Activated T-helper 2 cell treated with anti-CD3 and anti-CD28 coated beads, Interferon-gamma antibody, Interleukin-2, Interleukin-4, amounts not matched to agents 10 μg/mL and 5 μg/mL and 100 μg/mL, durations not matched to agents 14 hours and 24 hours and 36 hours (primary cell): ENCODE data around the gene CITED2. TPM values are rescaled to one million over a fixed set of nuclear protein-coding genes. Genes with fewer than 3 reads are reported as not detected.

Source experiments
- DNase-seq: peaks from one replicate; pipeline ENCODE4 v3.0.0; 2021; ENCODE audit warnings: low spot score
- H3K27ac Mint-ChIP-seq: one replicate; pipeline ENCODE4 v1.8.0; 2021; ENCODE audit warnings: mixed read lengths
- H3K27me3 Mint-ChIP-seq: one replicate; pipeline ENCODE4 v1.8.0; 2021; ENCODE audit warnings: low read depth, mixed read lengths
- H3K36me3 Mint-ChIP-seq: one replicate; pipeline ENCODE4 v1.8.0; 2021; ENCODE audit warnings: low read depth, mixed read lengths
- H3K4me1 Mint-ChIP-seq: one replicate; pipeline ENCODE4 v1.8.0; 2021; ENCODE audit warnings: low read depth, mixed read lengths
- H3K4me3 Mint-ChIP-seq: one replicate; pipeline ENCODE4 v1.8.0; 2021; ENCODE audit warnings: low read depth, mild to moderate bottlenecking, moderate library complexity, mixed read lengths
- H3K9me3 Mint-ChIP-seq: one replicate; pipeline ENCODE4 v1.8.0; 2021; ENCODE audit warnings: mixed read lengths
- intact Hi-C: fragments of 100-400 bp; cut with micrococcal nuclease; formaldehyde crosslinking; loops from one replicate; pipeline ENCODE4 v1.15.1; 2023
- total RNA-seq: library from RNA; stranded (reverse); gene quantifications from 2 replicates; pipeline ENCODE4 v1.2.3, GENCODE V29; 2022

Gene CITED2
- total RNA-seq, 1 donor from 2014 or later: 43.6 TPM

GRCh38 chr6:139378226-139378625, 3.8 kb upstream of the CITED2 start:
- no peak overlapping the region for H3K4me3 Mint-ChIP-seq
- intact Hi-C loops: loop anchor here (5.0 to 10.0 kb wide), 3 partner anchors 64 to 1207 kb away; no protein-coding TSS in a partner anchor
- H3K27ac Mint-ChIP-seq: no peak overlapping the region

GRCh38 chr6:139376604-139377218, 2.3 kb upstream of the CITED2 start:
- no peak for DNase-seq
- peaks cover 23% of the 10 kb centered on the region for H3K36me3 Mint-ChIP-seq

More at GRCh38 chr6:139378226-139378625, 3.8 kb upstream of the CITED2 start:
- Mint-ChIP-seq H3K27me3 (peaks cover 12% of the 10 kb centered on the region), H3K36me3 (peaks cover 12% of the 10 kb centered on the region), H3K9me3 (no peaks in the 10 kb centered on the region), H3K4me1 (peaks cover 25% of the 10 kb centered on the region)
- no peak for DNase-seq

GRCh38 chr6:139376017-139376330, 1.5 kb upstream of the CITED2 start:
- intact Hi-C loops: loop anchor here (5.0 to 10.0 kb wide), 3 partner anchors 66 to 1209 kb away; no protein-coding TSS in a partner anchor
- Mint-ChIP-seq H3K27me3 (peaks cover 3% of the 10 kb centered on the region), H3K9me3 (no peaks in the 10 kb centered on the region), H3K4me1 (peaks cover 38% of the 10 kb centered on the region), H3K27ac (peak overlapping the region; percentile 98), H3K4me3 (peak overlapping the region; percentile 92), H3K36me3 (peaks cover 30% of the 10 kb centered on the region)
- no peak for DNase-seq

More at GRCh38 chr6:139376604-139377218, 2.3 kb upstream of the CITED2 start:
- Mint-ChIP-seq H3K4me3 (peak overlapping the region; percentile 92), H3K27ac (no peak overlapping the region), H3K9me3 (no peaks in the 10 kb centered on the region), H3K27me3 (peaks cover 4% of the 10 kb centered on the region), H3K4me1 (peaks cover 32% of the 10 kb centered on the region)
- intact Hi-C loops: loop anchor here (5.0 to 10.0 kb wide), 3 partner anchors 66 to 1208 kb away; no protein-coding TSS in a partner anchor

DNA sequence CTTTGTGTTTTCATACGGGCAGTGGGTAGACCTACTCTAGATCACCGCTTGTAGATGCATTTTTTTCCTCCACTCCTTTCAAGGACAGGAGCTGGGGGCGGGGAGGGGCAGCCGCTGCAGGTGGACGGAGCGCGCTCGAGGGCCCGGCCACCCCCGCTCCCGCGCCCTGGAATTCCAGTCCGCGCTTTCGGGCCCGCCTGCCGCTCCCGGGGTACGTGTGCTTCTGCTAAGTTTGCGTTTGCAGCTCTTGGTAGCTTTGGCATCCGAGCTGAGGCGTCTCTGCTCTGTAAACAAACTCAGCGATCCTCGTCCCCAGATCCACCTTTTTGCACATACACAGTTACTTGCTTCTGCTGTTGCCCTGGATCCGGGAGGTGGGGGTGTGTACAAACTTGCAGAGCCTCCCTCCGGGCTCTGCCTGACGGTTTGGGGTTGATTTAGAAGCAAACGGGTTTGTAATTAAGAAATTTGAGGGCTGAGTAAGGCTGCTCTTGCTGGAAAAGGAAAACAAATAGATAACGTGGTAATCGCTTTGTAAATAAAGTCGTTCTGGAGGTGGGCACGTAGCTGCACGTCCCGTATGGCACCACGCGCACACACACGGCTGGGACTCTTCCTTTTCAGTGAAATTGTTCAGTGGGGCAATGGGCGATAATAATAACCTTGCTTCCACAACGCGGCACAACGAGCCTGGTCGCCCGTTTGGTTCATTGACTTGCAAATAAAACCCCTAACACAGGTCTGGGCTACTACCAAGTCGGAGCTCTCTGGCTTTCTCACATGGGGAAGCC, 973 bp upstream of the CITED2 start:
- Mint-ChIP-seq H3K27me3 (no peaks in the 10 kb centered on the region), H3K4me1 (peaks cover 40% of the 10 kb centered on the region), H3K27ac (peak overlapping the region; percentile 98), H3K36me3 (peaks cover 33% of the 10 kb centered on the region), H3K4me3 (peak overlapping the region; percentile 92), H3K9me3 (no peaks in the 10 kb centered on the region)
- DNase-seq: peak; percentile 83
- intact Hi-C loops: loop anchor here (1.0 to 10.0 kb wide), 9 partner anchors 67 to 1209 kb away; partner anchors contain the start of gene ABRACL

DNA sequence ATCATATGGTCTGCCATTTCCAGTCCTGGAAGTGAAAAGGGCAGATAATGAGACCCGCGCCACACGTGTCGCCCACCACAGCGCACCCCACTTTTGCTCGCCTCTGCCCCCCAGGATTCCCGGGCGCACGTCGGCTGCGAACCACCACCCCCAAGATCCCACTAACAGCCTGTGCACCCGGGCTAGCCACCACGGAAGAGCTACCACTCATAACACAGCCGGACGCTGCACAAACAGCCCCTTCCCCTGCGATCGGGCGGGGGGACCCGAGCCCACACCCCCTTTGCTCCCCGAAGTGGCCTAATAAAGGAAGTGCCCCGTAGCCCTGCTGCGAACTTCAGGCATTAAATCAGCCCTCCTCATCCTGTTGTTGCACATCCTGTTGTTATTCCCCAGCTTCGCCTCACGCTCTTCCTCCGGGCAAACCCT, 506 bp downstream of the CITED2 start:
- H3K27ac Mint-ChIP-seq: peak overlapping the region; percentile 98
- peak overlapping the region; percentile 97 for H3K4me3 Mint-ChIP-seq
- H3K36me3 Mint-ChIP-seq: peaks cover 37% of the 10 kb centered on the region
- intact Hi-C loops: loop anchor here (1.0 to 10.0 kb wide), 10 partner anchors 81 to 1548 kb away; no protein-coding TSS in a partner anchor
- no peaks in the 10 kb centered on the region for H3K9me3 Mint-ChIP-seq
- H3K27me3 Mint-ChIP-seq: no peaks in the 10 kb centered on the region
- DNase-seq: no peak
- peaks cover 45% of the 10 kb centered on the region for H3K4me1 Mint-ChIP-seq

GRCh38 chr6:139373154-139373927, 1.1 kb downstream of the CITED2 start:
- intact Hi-C loops: loop anchor here (5.0 to 10.0 kb wide), 4 partner anchors 394 to 1549 kb away; no protein-coding TSS in a partner anchor
- Mint-ChIP-seq H3K36me3 (peaks cover 37% of the 10 kb centered on the region), H3K27ac (peak overlapping the region; percentile 98)

DNA sequence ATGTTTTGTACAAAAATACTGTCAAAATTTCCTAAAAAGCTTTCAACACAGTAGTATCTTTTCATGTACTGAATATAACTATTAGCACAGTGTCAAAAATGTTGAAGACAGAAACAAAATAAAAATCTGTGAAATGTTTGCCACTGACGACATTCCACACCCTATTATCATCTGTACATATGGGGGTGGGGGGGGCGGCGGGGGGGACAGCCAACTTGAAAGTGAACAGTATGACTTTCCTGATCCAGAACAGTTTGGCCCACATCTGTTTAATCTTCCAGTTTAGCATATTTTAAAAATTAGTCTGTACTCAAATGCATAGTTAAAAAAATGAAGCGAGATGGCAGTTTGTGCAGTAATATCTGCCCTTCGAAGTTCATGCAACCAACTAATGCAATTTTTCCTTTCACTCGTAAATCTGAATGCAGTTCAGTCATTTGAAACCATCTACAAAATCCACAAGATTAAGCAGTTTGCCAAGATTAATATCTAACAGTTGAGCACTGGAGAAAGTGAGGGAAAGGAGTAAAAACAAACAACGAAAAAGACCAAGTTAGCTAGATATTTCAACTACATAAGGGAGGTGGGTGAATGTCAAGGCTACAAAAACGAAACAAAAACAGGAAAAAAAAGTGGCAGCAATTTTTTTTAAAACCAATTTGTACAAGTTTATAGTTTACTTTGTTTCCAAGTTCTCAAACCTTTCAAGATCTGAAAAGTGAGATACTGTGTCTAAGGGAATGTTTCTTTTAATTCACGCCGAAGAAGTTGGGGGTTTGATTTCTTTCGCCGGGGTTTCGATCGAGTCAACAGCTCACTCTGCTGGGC, 1.9 kb downstream of the CITED2 start:
- intact Hi-C loops: loop anchor here (5.0 to 10.0 kb wide), 4 partner anchors 395 to 1550 kb away; no protein-coding TSS in a partner anchor
- H3K27ac Mint-ChIP-seq: peak overlapping the region; percentile 95
- peaks cover 37% of the 10 kb centered on the region for H3K36me3 Mint-ChIP-seq
- H3K4me3 Mint-ChIP-seq: peak overlapping the region; percentile 97
- no peaks in the 10 kb centered on the region for H3K27me3 Mint-ChIP-seq
- peaks cover 45% of the 10 kb centered on the region for H3K4me1 Mint-ChIP-seq
- DNase-seq: no peak
- no peaks in the 10 kb centered on the region for H3K9me3 Mint-ChIP-seq

More at GRCh38 chr6:139373154-139373927, 1.1 kb downstream of the CITED2 start:
- Mint-ChIP-seq H3K9me3 (no peaks in the 10 kb centered on the region), H3K4me1 (peaks cover 41% of the 10 kb centered on the region), H3K27me3 (no peaks in the 10 kb centered on the region), H3K4me3 (peak overlapping the region; percentile 97)
- peak; percentile 69 for DNase-seq

- no peaks in the 10 kb centered on the region for H3K9me3 Mint-ChIP-seq
- DNase-seq: no peak
- intact Hi-C loops: loop anchor here (5.0 to 10.0 kb wide), 4 partner anchors 396 to 1551 kb away; no protein-coding TSS in a partner anchor
- H3K27ac Mint-ChIP-seq: no peak overlapping the region
- H3K4me1 Mint-ChIP-seq: peaks cover 43% of the 10 kb centered on the region
- H3K4me3 Mint-ChIP-seq: peak overlapping the region; percentile 52
- H3K27me3 Mint-ChIP-seq: no peaks in the 10 kb centered on the region
- peaks cover 37% of the 10 kb centered on the region for H3K36me3 Mint-ChIP-seq
Observed at GRCh38 chr6:139371421-139372203, 2.8 kb downstream of the CITED2 start.

DNA sequence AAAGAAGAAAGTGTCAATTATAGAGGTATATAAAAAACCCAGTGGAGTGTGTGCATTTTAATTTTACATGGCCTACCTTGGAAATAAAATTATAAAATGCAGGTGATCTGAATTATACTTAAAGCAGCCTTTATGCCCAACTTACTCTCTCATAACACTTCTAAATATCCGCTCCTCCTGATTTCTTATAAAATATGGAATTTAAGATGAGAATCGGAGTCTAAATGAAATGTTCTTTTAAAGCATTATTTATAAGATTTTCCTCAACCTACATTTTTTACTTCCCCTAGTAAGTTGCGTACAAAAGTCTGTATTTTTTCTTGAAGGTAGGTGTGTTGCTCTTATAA, 3.5 kb downstream of the CITED2 start:
- Mint-ChIP-seq H3K9me3 (no peaks in the 10 kb centered on the region), H3K36me3 (peaks cover 37% of the 10 kb centered on the region), H3K27ac (no peak overlapping the region), H3K27me3 (no peaks in the 10 kb centered on the region), H3K4me3 (no peak overlapping the region), H3K4me1 (peaks cover 37% of the 10 kb centered on the region)
- DNase-seq: no peak
- intact Hi-C loops: loop anchor here (5.0 to 10.0 kb wide), 4 partner anchors 396 to 1551 kb away; no protein-coding TSS in a partner anchor

- no peaks in the 10 kb centered on the region for H3K9me3 Mint-ChIP-seq
- peaks cover 37% of the 10 kb centered on the region for H3K36me3 Mint-ChIP-seq
- peaks cover 31% of the 10 kb centered on the region for H3K4me1 Mint-ChIP-seq
- H3K4me3 Mint-ChIP-seq: no peak overlapping the region
- intact Hi-C loops: loop anchor here (5.0 to 10.0 kb wide), 4 partner anchors 397 to 1552 kb away; no protein-coding TSS in a partner anchor
- H3K27ac Mint-ChIP-seq: no peak overlapping the region
- no peak for DNase-seq
- no peaks in the 10 kb centered on the region for H3K27me3 Mint-ChIP-seq
Observed at GRCh38 chr6:139370283-139370998, 4.0 kb downstream of the CITED2 start.
